GM23338 (cell line): ENCODE measurements around the gene FBXW10B. TPM values are rescaled to one million over a fixed set of nuclear protein-coding genes. Genes with fewer than 3 reads are reported as not detected.
"Not testable (repeated sequence)": the region's sequence is repeated elsewhere in the genome, so short reads cannot be mapped to it uniquely, and the experiment has no call there.

Experiments used
- ATAC-seq: fragments of 200-7000 bp; cut with Tn5 transposase; 3 replicates; pipeline ENCODE4 v1.9.1; 2020
- DNase-seq: peaks from one replicate; pipeline ENCODE4 v3.0.0-alpha.2; 2015; ENCODE audit warnings: low spot score
- H2AFZ ChIP-seq: fragments of 200-600 bp; sonication (generic); 2 replicates; pipeline ENCODE4 v1.8.0; 2016; ENCODE audit warnings: antibody characterized with exemption, mild to moderate bottlenecking, moderate library complexity
- H3F3A ChIP-seq: fragments of 200-600 bp; sonication (generic); replicated peaks from 2 replicates; pipeline ENCODE4 v1.8.0; 2017; ENCODE audit warnings: antibody characterized with exemption, mixed run types, low read depth
- H3K27ac ChIP-seq: fragments of 200-600 bp; sonication (generic); 2 replicates; pipeline ENCODE4 v1.6.1; 2016; ENCODE audit warnings: low read depth
- H3K27me3 ChIP-seq: fragments of 200-600 bp; sonication (generic); 2 replicates; pipeline ENCODE4 v1.8.0; 2016; ENCODE audit warnings: mild to moderate bottlenecking, mixed run types, moderate library complexity; ENCODE audit not compliant: insufficient read depth
- H3K36me3 ChIP-seq: fragments of 200-600 bp; sonication (generic); 2 replicates; pipeline ENCODE4 v1.8.0; 2016; ENCODE audit warnings: mild to moderate bottlenecking; ENCODE audit not compliant: insufficient read depth
- H3K4me1 ChIP-seq: fragments of 200-600 bp; sonication (generic); 2 replicates; pipeline ENCODE4 v1.8.0; 2016; ENCODE audit warnings: mild to moderate bottlenecking, moderate library complexity; ENCODE audit not compliant: insufficient read depth
- H3K4me2 ChIP-seq: fragments of 200-600 bp; sonication (generic); 2 replicates; pipeline ENCODE4 v1.7.1; 2017; ENCODE audit warnings: mixed run types
- H3K4me3 ChIP-seq: fragments of 200-600 bp; sonication (generic); 2 replicates; pipeline ENCODE4 v1.6.1; 2016; ENCODE audit warnings: mixed run types
- H3K79me2 ChIP-seq: fragments of 200-600 bp; sonication (generic); replicated peaks from 2 replicates; pipeline ENCODE4 v1.8.0; 2017; ENCODE audit warnings: mild to moderate bottlenecking; ENCODE audit not compliant: insufficient read depth
- H3K9me2 ChIP-seq: fragments of 200-600 bp; sonication (generic); 2 replicates; pipeline ENCODE4 v1.8.0; 2017; ENCODE audit not compliant: insufficient read depth
- H4K20me1 ChIP-seq: fragments of 200-600 bp; sonication (generic); replicated peaks from 2 replicates; pipeline ENCODE4 v1.8.0; 2017; ENCODE audit warnings: mild to moderate bottlenecking; ENCODE audit not compliant: insufficient read depth
- H3K27ac Mint-ChIP-seq: 2 replicates; pipeline ENCODE4 v1.8.0; 2020; ENCODE audit warnings: inconsistent platforms, mild to moderate bottlenecking, moderate library complexity, mixed read lengths
- H3K27me3 Mint-ChIP-seq: 3 replicates; pipeline ENCODE4 v1.8.0; 2022; ENCODE audit warnings: low read depth, mild to moderate bottlenecking, moderate library complexity, mixed read lengths, inconsistent platforms; ENCODE audit not compliant: insufficient read depth, poor library complexity
- H3K36me3 Mint-ChIP-seq: 3 replicates; pipeline ENCODE4 v1.8.0; 2021; ENCODE audit warnings: low read depth, mild to moderate bottlenecking, inconsistent platforms, moderate library complexity, mixed read lengths
- H3K4me1 Mint-ChIP-seq: 3 replicates; pipeline ENCODE4 v1.8.0; 2020; ENCODE audit warnings: mild to moderate bottlenecking, inconsistent platforms, mixed read lengths
- H3K4me3 Mint-ChIP-seq: 3 replicates; pipeline ENCODE4 v1.8.0; 2021; ENCODE audit warnings: moderate library complexity, mild to moderate bottlenecking, inconsistent platforms, mixed read lengths
- H3K9me3 Mint-ChIP-seq: 3 replicates; pipeline ENCODE4 v1.8.0; 2020; ENCODE audit warnings: moderate library complexity, mild to moderate bottlenecking, inconsistent platforms, mixed read lengths
- NANOG ChIP-seq: IDR thresholded peaks from 2 replicates; pipeline ENCODE4 v1.6.1; 2016; ENCODE audit warnings: antibody characterized with exemption, borderline replicate concordance
- polyA plus RNA-seq: library from polyadenylated mRNA; unstranded; fragments of >200 nt; fragmentation: Nextera tagmentation; extraction: Ambion mirVana; gene quantifications from 2 replicates; pipeline ENCODE4 v1.2.1, GENCODE V29; 2016
- total RNA-seq: library from RNA; depleted of rRNA; stranded (reverse); fragments of >200 nt; shearing (Covaris generic); gene quantifications from 2 replicates; pipeline ENCODE4 v1.2.3, GENCODE V29; 2014
- TF ChIP-seq, protein P1 (sequence below): fragments of 250-450 bp; sonication (Bioruptor Pico); IDR thresholded peaks from 2 replicates; pipeline ENCODE4 v1.5.0; 2020; ENCODE audit warnings: mild to moderate bottlenecking, moderate library complexity

Gene FBXW10B
- total and polyA plus RNA-seq, 2 experiments from 2014 or later: 0.31 TPM; not detected in 1

DNA sequence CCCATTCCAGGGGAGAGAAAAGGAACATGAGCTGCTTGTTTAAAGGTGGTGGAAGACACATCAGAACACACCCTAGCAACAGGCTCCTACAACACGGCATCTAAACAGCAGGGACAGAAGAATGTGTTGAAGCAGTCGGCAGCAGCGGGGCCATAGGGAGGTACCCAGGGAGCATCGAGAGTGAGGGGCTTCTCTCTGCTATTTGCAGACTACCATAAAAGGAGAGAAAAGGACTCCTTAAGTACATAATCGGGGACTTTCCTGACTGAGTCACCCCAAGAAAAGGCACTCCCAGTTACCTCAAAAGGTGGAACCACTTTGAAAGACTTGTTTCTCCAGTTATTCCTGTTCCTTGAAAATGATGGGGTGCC lies 26.4 kb upstream of the FBXW10B start:
- peak overlapping the region; percentile 30; the same call in 2 of the 3 replicates for H3K4me3 Mint-ChIP-seq

DNA sequence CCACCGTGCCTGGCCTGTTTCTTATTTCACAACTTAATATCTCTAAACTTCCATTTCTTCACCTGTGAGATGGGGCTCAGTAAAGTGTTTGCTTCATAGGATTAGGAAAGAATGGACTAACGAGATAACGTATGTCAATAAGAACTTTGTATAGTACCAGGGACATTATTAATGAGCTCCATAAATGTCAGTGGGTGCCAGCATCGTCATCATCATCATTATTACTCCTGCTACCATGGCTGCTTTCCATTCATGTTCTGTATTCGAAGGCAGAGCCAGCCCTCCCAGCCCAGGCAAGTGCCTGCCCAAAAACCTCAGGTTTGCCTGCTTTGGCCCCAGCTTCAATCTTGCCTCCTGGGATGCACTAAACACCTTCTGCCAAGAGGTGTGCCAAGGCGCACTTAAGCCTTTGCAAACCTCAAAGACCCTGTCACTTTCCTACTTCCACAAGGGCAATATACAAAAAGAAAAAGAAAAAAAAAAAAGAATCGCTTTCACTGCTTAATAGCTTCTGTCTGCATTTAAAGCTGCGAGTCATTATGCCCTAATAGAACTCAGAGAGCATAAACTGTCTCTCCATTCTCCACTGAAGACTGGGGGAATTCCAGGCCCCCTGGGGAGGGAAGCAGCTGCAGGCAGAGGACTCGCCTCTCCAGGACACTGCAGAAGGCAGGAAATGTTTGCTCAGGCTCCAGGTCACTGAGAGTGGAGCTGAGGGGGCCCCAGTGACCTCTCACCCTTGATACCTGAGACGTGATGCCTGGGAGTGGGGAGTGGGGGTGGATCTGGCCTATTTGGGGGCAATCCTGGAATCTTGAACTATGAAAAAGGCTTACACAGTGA lies 25.8 kb upstream of the FBXW10B start:
- H3K36me3 Mint-ChIP-seq: peaks cover 14% of the 10 kb centered on the region; the same call in 2 of the 3 replicates
- H3K4me3 Mint-ChIP-seq: peak overlapping the region; percentile 30; the same call in 2 of the 3 replicates
- not testable (repeated sequence) for H3K79me2 ChIP-seq, H3K36me3 ChIP-seq, H3K9me2 ChIP-seq, H3K27me3 ChIP-seq, H3K4me1 ChIP-seq, H2AFZ ChIP-seq, H4K20me1 ChIP-seq, H3K27me3 Mint-ChIP-seq, H3K4me3 ChIP-seq, H3F3A ChIP-seq, H3K9me3 Mint-ChIP-seq
- peaks cover 11% of the 10 kb centered on the region for H3K4me1 Mint-ChIP-seq
- Histone ChIP-seq H3K4me2 (peak overlapping the region; percentile 31; the same call in 1 of the 2 replicates), H3K27ac (peak overlapping the region; percentile 93)
- ATAC-seq (peak; percentile 92), DNase-seq (peak; percentile 73)
- peak overlapping the region; percentile 91 for H3K27ac Mint-ChIP-seq
- peak; percentile 38; the same call in 1 of the 2 replicates for TF ChIP-seq NANOG
- TF ChIP-seq, protein P1, sequence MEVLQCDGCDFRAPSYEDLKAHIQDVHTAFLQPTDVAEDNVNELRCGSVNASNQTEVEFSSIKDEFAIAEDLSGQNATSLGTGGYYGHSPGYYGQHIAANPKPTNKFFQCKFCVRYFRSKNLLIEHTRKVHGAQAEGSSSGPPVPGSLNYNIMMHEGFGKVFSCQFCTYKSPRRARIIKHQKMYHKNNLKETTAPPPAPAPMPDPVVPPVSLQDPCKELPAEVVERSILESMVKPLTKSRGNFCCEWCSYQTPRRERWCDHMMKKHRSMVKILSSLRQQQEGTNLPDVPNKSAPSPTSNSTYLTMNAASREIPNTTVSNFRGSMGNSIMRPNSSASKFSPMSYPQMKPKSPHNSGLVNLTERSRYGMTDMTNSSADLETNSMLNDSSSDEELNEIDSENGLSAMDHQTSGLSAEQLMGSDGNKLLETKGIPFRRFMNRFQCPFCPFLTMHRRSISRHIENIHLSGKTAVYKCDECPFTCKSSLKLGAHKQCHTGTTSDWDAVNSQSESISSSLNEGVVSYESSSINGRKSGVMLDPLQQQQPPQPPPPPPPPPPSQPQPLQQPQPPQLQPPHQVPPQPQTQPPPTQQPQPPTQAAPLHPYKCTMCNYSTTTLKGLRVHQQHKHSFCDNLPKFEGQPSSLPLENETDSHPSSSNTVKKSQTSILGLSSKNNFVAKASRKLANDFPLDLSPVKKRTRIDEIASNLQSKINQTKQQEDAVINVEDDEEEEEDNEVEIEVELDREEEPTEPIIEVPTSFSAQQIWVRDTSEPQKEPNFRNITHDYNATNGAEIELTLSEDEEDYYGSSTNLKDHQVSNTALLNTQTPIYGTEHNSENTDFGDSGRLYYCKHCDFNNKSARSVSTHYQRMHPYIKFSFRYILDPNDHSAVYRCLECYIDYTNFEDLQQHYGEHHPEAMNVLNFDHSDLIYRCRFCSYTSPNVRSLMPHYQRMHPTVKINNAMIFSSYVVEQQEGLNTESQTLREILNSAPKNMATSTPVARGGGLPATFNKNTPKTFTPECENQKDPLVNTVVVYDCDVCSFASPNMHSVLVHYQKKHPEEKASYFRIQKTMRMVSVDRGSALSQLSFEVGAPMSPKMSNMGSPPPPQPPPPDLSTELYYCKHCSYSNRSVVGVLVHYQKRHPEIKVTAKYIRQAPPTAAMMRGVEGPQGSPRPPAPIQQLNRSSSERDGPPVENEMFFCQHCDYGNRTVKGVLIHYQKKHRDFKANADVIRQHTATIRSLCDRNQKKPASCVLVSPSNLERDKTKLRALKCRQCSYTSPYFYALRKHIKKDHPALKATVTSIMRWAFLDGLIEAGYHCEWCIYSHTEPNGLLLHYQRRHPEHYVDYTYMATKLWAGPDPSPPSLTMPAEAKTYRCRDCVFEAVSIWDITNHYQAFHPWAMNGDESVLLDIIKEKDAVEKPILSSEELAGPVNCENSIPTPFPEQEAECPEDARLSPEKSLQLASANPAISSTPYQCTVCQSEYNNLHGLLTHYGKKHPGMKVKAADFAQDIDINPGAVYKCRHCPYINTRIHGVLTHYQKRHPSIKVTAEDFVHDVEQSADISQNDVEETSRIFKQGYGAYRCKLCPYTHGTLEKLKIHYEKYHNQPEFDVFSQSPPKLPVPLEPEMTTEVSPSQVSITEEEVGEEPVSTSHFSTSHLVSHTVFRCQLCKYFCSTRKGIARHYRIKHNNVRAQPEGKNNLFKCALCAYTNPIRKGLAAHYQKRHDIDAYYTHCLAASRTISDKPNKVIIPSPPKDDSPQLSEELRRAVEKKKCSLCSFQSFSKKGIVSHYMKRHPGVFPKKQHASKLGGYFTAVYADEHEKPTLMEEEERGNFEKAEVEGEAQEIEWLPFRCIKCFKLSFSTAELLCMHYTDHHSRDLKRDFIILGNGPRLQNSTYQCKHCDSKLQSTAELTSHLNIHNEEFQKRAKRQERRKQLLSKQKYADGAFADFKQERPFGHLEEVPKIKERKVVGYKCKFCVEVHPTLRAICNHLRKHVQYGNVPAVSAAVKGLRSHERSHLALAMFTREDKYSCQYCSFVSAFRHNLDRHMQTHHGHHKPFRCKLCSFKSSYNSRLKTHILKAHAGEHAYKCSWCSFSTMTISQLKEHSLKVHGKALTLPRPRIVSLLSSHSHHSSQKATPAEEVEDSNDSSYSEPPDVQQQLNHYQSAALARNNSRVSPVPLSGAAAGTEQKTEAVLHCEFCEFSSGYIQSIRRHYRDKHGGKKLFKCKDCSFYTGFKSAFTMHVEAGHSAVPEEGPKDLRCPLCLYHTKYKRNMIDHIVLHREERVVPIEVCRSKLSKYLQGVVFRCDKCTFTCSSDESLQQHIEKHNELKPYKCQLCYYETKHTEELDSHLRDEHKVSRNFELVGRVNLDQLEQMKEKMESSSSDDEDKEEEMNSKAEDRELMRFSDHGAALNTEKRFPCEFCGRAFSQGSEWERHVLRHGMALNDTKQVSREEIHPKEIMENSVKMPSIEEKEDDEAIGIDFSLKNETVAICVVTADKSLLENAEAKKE (CRISPR knock-in tag): peak; percentile 22; the same call in 1 of the 2 replicates

More for the DNA sequence above, 26.4 kb upstream of the FBXW10B start:
- DNase-seq (peak; percentile 68), ATAC-seq (peak; percentile 83)
- Histone ChIP-seq H3K27ac (peak overlapping the region; percentile 93), H3K4me2 (peak overlapping the region; percentile 31; the same call in 1 of the 2 replicates), H3K4me1 (peaks cover 10% of the 10 kb centered on the region)
- peaks cover 16% of the 10 kb centered on the region for H3K4me1 Mint-ChIP-seq
- not testable (repeated sequence) for H3K4me3 ChIP-seq, H2AFZ ChIP-seq, H3K79me2 ChIP-seq, H3K9me2 ChIP-seq, H3K27me3 ChIP-seq, H3F3A ChIP-seq, H3K36me3 ChIP-seq, H3K9me3 Mint-ChIP-seq, H4K20me1 ChIP-seq, H3K27me3 Mint-ChIP-seq
- H3K36me3 Mint-ChIP-seq: peaks cover 14% of the 10 kb centered on the region; the same call in 2 of the 3 replicates
- peak overlapping the region; percentile 91 for H3K27ac Mint-ChIP-seq

DNA sequence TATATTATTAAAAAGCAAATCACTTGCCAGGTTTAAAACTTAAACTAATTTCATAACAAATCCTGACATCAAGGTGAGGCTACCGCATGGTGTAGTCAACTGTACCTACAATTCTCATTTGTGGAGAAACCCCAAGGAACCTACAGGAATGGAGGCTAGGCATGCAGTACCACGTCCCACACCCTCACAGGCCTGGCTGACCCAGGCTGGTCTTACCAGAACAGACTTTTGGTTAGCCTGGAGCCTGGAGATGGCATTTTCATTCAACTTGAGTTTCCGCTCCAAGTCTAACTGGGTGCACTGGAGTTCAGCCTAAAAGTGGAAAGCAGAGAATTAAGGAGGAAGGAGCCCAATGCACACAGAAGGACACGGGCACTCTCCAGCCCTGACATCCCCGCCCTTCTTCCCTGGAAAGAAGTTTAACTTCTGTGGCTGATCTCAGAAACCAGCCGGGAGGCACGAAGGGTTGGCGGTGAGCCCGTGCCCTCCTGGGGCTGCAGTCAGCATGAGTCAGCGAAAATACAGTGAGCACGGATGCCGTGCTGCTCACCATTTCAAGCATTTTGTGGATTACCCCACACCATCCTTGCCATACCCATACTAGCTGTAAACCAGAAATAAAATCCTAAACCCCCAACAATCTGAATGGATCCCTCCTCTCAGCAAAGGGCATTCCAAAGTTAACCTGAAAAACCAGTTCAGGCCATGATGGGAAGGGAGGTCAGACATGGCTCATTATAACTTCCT lies 23.2 kb upstream of the FBXW10B start:
- H3K27ac ChIP-seq, DNase-seq: not testable (repeated sequence)

DNA sequence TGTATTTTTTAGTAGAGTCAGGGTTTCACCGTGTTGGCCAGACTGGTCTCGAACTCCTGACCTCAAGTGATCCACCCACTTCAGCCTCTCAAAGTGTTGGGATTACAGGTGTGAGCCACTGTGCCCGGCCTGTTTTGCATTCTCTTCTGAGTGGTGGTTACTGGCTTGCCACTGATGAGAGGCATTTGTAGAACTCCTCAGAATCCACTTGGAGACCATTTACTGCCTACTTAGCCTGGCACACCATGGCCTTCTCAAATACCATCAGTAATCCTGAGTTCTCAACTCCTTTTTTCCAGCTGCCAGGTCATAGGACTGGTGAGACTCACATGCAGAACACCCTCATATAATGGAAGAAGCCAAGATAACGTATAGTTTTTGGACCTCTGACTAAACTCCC lies 22.5 kb upstream of the FBXW10B start:
- not testable (repeated sequence) for H2AFZ ChIP-seq, H3K4me2 ChIP-seq, H3K4me3 ChIP-seq, DNase-seq, H3K4me1 ChIP-seq, H3K9me3 Mint-ChIP-seq, H3K9me2 ChIP-seq, ATAC-seq, H3F3A ChIP-seq, H3K27me3 Mint-ChIP-seq, H3K4me3 Mint-ChIP-seq, H3K79me2 ChIP-seq, H4K20me1 ChIP-seq, H3K36me3 ChIP-seq, H3K27me3 ChIP-seq, H3K27ac Mint-ChIP-seq, H3K27ac ChIP-seq
- H3K4me1 Mint-ChIP-seq: peaks cover 11% of the 10 kb centered on the region
- peaks cover 17% of the 10 kb centered on the region for H3K36me3 Mint-ChIP-seq

More for the DNA sequence above, 23.2 kb upstream of the FBXW10B start:
- H3F3A ChIP-seq, H2AFZ ChIP-seq, H3K4me2 ChIP-seq, H3K4me1 ChIP-seq, H3K9me2 ChIP-seq, H3K4me3 Mint-ChIP-seq, H4K20me1 ChIP-seq, H3K36me3 ChIP-seq, H3K27ac Mint-ChIP-seq, H3K4me3 ChIP-seq, H3K27me3 ChIP-seq, ATAC-seq, H3K27me3 Mint-ChIP-seq, H3K79me2 ChIP-seq, H3K9me3 Mint-ChIP-seq: not testable (repeated sequence)
- Mint-ChIP-seq H3K4me1 (peaks cover 11% of the 10 kb centered on the region), H3K36me3 (peaks cover 17% of the 10 kb centered on the region)
